Measurements from ENCODE around the gene ABCA7.

The ABCA7 gene

GRCh38 chr19:1104311-1105007 lies 64.6 kb downstream of the ABCA7 start:
- Histone ChIP-seq H3K79me2 (ENCODE audit: insufficient read depth, low read length) (no peaks in the 10 kb centered on the region), H3K27ac (ENCODE audit: low read depth, low read length) (peak overlapping the region; percentile 69), H3K27me3 (ENCODE audit: low read length) (no peaks in the 10 kb centered on the region), H2AFZ (ENCODE audit: low read depth, low read length, severe bottlenecking) (peak overlapping the region; percentile 75), H3K4me2 (ENCODE audit: low read depth, low read length, poor library complexity, severe bottlenecking) (peak overlapping the region; percentile 79), H3K9ac (ENCODE audit: low read length) (peak overlapping the region; percentile 89), H4K20me1 (ENCODE audit: low read depth, low read length) (no peaks in the 10 kb centered on the region), H3K9me3 (ENCODE audit: insufficient read depth, low read length) (no peaks in the 10 kb centered on the region), H3K9me2 (replicated peaks; ENCODE audit: insufficient read depth, low read length) (no peaks in the 10 kb centered on the region), H3K36me3 (ENCODE audit: low read length) (no peaks in the 10 kb centered on the region), H3K4me3 (ENCODE audit: insufficient read depth, low read length, poor library complexity, severe bottlenecking) (peak overlapping the region; percentile 97), H3F3A (ENCODE audit: insufficient read depth) (peaks cover 3% of the 10 kb centered on the region; the same call in 1 of the 2 replicates)
- no peak for TF ChIP-seq EZH2phosphoT487 (conservative IDR thresholded peaks at IDR 0.05; ENCODE audit: low read length)
- TF ChIP-seq, protein P1, sequence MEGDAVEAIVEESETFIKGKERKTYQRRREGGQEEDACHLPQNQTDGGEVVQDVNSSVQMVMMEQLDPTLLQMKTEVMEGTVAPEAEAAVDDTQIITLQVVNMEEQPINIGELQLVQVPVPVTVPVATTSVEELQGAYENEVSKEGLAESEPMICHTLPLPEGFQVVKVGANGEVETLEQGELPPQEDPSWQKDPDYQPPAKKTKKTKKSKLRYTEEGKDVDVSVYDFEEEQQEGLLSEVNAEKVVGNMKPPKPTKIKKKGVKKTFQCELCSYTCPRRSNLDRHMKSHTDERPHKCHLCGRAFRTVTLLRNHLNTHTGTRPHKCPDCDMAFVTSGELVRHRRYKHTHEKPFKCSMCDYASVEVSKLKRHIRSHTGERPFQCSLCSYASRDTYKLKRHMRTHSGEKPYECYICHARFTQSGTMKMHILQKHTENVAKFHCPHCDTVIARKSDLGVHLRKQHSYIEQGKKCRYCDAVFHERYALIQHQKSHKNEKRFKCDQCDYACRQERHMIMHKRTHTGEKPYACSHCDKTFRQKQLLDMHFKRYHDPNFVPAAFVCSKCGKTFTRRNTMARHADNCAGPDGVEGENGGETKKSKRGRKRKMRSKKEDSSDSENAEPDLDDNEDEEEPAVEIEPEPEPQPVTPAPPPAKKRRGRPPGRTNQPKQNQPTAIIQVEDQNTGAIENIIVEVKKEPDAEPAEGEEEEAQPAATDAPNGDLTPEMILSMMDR (IDR thresholded peaks at IDR 0.05; ENCODE audit: insufficient read depth, low read length, poor library complexity, severe bottlenecking) = no peak

DNA sequence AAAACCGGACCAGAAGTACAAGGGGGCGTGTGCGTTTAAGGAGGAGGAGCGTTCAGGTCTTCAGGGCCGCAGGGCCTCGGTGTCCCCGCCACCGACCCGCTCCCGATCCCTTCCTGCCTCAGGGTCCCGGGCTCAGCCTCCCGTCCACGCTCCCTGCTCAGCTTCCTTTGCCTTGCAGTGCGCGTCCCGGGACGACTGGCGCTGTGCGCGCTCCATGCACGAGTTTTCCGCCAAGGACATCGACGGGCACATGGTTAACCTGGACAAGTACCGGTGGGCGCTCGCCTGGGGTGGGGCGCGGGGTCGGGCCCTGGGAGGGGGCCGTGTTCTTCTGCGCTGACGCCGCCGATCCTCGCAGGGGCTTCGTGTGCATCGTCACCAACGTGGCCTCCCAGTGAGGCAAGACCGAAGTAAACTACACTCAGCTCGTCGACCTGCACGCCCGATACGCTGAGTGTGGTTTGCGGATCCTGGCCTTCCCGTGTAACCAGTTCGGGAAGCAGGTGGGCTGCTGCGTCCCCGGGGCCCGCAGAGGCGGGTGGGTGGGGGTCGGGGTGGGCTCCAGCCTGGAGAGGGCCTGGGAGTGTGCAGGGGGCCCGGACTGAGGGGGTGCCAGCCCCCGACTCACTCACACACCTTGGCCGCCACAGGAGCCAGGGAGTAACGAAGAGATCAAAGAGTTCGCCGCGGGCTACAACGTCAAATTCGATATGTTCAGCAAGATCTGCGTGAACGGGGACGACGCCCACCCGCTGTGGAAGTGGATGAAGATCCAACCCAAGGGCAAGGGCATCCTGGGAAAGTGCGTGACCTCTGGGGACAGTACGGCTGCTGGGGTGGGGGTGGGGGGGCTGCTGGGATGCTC lies 65.3 kb downstream of the ABCA7 start:
- no peaks in the 10 kb centered on the region for H3K27me3 ChIP-seq (ENCODE audit: low read length)
- H3K79me2 ChIP-seq (ENCODE audit: insufficient read depth, low read length) = no peaks in the 10 kb centered on the region
- peaks cover 3% of the 10 kb centered on the region; the same call in 1 of the 2 replicates for H3F3A ChIP-seq (ENCODE audit: insufficient read depth)
- peak overlapping the region; percentile 97 for H3K4me3 ChIP-seq (ENCODE audit: insufficient read depth, low read length, poor library complexity, severe bottlenecking)
- H2AFZ ChIP-seq (ENCODE audit: low read depth, low read length, severe bottlenecking) = no peak overlapping the region
- no peaks in the 10 kb centered on the region for H3K9me3 ChIP-seq (ENCODE audit: insufficient read depth, low read length)
- H4K20me1 ChIP-seq (ENCODE audit: low read depth, low read length) = no peaks in the 10 kb centered on the region
- TF ChIP-seq, protein P1 (IDR thresholded peaks at IDR 0.05; ENCODE audit: insufficient read depth, low read length, poor library complexity, severe bottlenecking) = no peak
- TF ChIP-seq EZH2phosphoT487 (conservative IDR thresholded peaks at IDR 0.05; ENCODE audit: low read length) = no peak
- H3K9ac ChIP-seq (ENCODE audit: low read length) = peak overlapping the region; percentile 89
- peak overlapping the region; percentile 69 for H3K27ac ChIP-seq (ENCODE audit: low read depth, low read length)
- H3K9me2 ChIP-seq (replicated peaks; ENCODE audit: insufficient read depth, low read length) = no peaks in the 10 kb centered on the region
- peak overlapping the region; percentile 79 for H3K4me2 ChIP-seq (ENCODE audit: low read depth, low read length, poor library complexity, severe bottlenecking)
- H3K36me3 ChIP-seq (ENCODE audit: low read length) = no peaks in the 10 kb centered on the region

DNA sequence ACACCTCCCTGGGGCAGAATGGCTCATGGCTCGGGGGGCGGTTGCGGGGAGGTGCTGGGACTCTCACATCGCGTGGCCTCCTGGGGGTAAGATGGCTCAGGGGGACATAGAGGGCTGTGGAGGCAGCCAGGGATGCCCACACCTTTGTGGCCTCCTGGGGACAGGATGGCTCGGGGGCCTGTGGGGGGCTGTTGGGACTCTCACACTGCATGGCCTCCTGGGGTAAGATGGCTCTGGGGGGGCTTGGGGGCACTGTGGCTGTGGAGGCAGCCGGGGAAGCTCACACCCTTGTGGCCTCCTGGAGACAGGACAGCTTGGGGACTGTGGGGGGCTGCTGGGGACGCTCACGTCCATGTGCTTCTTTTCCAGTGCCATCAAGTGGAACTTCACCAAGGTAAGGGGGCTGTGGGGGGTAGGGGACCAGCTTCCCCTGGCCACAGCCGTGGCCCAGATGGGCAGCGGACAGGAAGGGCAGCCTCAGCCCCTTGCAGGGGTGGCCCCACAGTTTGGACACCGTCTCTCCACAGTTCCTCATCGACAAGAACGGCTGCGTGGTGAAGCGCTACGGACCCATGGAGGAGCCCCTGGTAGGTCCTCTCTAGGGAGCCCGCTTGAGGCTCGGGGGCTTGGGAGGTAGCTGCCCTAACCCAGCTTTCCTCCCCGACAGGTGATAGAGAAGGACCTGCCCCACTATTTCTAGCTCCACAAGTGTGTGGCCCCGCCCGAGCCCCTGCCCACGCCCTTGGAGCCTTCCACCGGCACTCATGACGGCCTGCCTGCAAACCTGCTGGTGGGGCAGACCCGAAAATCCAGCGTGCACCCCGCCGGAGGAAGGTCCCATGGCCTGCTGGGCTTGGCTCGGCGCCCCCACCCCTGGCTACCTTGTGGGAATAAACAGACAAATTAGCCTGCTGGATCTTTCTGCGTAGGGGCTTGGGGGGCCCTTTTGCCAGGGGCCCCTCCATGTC lies 66.2 kb downstream of the ABCA7 start:
- no peak overlapping the region for H3K4me2 ChIP-seq (ENCODE audit: low read depth, low read length, poor library complexity, severe bottlenecking)
- H3K79me2 ChIP-seq (ENCODE audit: insufficient read depth, low read length) = no peaks in the 10 kb centered on the region
- no peaks in the 10 kb centered on the region for H3K36me3 ChIP-seq (ENCODE audit: low read length)
- H3K27ac ChIP-seq (ENCODE audit: low read depth, low read length) = no peak overlapping the region
- H3K9ac ChIP-seq (ENCODE audit: low read length) = no peak overlapping the region
- peaks cover 3% of the 10 kb centered on the region; the same call in 1 of the 2 replicates for H3F3A ChIP-seq (ENCODE audit: insufficient read depth)
- no peak overlapping the region for H3K4me3 ChIP-seq (ENCODE audit: insufficient read depth, low read length, poor library complexity, severe bottlenecking)
- no peaks in the 10 kb centered on the region for H3K27me3 ChIP-seq (ENCODE audit: low read length)
- TF ChIP-seq, protein P1 (IDR thresholded peaks at IDR 0.05; ENCODE audit: insufficient read depth, low read length, poor library complexity, severe bottlenecking) = no peak
- no peak for TF ChIP-seq EZH2phosphoT487 (conservative IDR thresholded peaks at IDR 0.05; ENCODE audit: low read length)
- no peak overlapping the region for H2AFZ ChIP-seq (ENCODE audit: low read depth, low read length, severe bottlenecking)
- no peaks in the 10 kb centered on the region for H4K20me1 ChIP-seq (ENCODE audit: low read depth, low read length)
- no peaks in the 10 kb centered on the region for H3K9me2 ChIP-seq (replicated peaks; ENCODE audit: insufficient read depth, low read length)
- no peaks in the 10 kb centered on the region for H3K9me3 ChIP-seq (ENCODE audit: insufficient read depth, low read length)

All from SU-DHL-6 (cell line).